GM19438 (cell line): ENCODE results near the gene RAPGEF6.
"Not testable (repeated sequence)": the region's sequence is repeated elsewhere in the genome, so short reads cannot be mapped to it uniquely, and the experiment has no call there.

Experiments used
- ATAC-seq: cut with Tn5 transposase; IDR thresholded peaks from one replicate; pipeline ENCODE4 v1.9.1; 2021; ENCODE audit warnings: low read depth; ENCODE audit not compliant: unreplicated experiment

The RAPGEF6 gene

DNA sequence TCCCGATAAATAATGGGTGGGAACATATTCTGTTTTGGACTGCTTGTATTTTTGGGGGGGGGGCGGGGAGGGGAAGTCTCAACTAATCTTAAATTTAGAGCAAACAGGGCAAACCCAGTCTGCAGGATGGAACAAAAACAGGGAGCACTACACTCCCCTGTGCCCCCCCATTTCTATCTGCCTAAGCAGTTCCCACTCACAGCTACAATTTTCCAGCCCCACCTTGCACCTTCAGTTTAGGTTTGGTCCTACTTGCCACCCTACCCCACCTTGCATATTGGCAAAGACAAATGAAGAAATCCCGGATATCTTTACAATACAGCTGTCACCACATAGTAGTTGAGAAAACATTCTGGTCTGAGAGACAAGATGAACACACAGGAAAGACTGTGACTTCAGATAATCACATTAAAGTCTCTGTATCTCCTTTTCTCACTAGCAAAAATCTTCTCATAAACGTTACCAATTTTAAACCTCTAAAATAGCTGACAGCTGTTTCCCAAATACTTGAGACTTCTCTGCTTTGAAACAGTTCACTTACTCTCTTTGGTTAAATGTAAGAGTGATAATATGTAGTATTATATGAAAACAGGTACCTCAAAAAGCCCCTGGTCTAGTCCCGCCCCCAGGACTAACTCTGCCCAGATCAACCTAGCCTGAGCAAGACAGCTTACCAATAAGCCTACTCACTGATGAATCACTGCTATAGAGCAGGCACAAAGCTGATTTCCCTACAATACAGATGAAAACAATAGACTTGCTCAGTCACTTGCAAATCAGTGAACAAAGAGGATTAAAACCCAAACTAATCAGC, 5.2 kb upstream of the RAPGEF6 start:
- ATAC-seq: no peak

DNA sequence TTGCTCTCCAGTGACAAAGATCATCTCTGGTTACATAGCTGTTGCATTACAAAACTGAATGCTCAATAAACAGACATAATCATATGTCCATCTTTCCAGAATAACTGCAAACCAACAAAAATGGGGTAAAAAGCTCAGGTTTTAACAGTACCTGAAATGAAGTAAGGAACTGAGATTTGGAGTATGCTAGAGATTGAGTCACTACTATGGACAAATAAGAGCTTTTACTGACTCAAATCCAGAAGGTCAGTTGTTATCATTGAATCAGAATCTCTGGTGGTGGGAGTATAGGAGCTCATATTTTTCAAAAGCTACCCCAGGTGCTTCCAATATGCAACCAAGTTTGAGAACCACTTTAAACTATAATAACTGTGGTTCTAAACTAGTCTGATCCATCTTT, 4.1 kb upstream of the RAPGEF6 start:
- ATAC-seq: no peak

DNA sequence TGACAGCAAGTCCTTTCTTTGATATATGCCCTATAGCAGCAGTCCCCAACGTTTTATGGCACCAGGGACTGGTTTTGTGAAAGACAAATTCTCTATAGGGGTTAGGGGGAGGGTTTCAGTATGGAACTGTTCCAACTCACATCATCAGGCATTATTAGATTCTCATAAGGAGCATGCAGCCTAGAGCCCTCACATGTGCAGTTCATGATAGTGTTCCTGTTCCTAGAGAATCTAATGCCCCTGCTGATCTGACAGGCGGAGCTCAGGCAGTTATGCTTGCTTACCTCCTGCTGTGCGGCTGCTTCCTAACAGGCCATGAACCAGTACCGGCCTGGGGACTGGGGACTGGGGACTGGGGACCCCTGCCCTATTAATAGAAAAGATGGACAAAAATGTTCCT, 2.7 kb upstream of the RAPGEF6 start:
- ATAC-seq: no peak

DNA sequence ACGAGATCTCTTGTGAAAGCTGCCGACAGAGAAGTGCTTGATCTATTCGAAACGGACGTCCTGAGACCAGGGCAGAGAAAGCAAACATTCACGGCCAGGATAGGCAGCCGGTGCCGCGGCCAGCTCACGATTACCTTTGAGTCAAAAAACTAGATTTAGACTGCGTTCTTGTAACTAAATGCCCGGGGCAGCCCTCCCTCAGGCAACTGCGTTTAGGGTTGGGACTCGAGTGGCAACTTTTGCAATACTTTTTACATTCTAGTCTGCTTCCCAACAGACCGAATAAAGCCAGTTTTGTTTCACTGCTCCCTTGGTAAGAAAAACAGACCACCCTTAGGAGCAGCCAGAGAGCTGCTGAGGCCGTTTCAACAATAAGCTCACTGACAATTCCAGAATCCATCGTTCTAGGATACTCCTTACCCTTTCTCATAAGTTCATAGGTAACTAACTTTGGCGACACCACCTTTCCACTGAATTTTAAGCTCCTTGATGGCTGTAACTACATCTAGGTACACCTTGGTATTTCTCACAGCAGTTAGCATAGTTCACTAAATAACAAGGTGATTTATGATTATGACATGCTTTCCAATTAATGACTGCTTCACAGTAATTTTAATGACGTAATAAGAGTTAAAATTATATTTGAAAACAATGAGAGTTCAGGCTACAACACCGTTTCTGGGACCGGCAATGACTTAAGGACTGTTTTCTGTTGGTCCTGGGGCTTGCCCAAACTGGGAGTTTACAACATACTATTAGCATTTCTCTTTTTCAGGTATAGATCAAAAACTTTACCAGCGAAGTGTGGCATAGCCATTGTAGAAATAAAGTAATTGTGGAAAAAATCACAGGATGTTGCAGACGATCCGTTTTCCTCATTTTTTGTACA, 899 bp upstream of the RAPGEF6 start:
- ATAC-seq: no peak

DNA sequence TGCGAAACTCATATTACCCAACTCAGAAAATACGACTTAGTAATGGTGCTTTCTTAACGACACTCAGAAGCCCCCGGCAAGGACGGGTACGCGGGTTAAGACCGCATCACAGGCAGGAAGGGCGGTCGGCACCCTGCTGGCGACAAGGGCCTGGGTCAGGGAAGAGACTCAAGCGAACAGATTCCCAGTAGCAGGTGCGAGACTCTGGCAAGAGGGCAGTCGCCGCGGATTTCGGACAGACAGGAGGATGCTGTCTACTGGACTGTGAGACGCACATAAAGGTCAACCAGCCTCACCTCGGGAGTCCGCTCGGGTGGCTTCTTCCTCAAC, 398 bp downstream of the RAPGEF6 start:
- peak; percentile 28 for ATAC-seq

DNA sequence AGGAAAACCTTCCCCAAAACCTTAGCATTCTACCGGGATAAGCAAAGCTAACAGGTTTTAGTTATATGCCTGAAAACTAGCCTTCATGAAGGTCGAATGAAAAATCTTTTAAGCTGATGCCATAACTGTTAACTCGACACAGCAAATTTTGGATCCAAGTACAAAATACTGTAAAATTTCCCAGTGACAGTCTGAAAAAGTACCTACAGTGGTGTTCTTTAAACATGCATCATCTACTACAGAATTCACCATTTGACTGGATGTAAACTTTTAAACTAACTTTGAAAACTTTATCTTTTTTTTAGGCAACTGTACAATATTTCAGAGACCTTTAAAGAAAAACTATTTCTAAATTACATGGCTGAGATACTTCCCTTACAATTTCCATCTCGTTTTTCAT, 791 bp downstream of the RAPGEF6 start:
- no peak for ATAC-seq

DNA sequence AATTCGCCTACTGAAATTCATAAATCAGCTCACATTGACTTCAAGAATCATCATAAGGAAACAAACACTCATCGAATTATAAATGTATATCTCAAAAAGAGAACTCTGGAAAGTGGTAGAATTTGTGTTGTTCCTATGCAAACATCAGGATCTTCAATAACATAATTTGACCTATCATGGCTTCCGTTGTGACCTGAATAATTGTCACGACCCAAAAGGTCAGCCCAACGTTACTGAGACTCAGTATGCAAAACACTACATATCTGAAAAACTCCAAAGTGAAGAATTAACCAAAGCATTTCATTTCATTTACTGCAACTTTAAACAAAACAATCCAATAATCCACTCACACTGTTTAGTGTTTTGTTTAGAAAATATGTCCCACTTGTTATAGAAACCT, 1.2 kb downstream of the RAPGEF6 start:
- no peak for ATAC-seq

DNA sequence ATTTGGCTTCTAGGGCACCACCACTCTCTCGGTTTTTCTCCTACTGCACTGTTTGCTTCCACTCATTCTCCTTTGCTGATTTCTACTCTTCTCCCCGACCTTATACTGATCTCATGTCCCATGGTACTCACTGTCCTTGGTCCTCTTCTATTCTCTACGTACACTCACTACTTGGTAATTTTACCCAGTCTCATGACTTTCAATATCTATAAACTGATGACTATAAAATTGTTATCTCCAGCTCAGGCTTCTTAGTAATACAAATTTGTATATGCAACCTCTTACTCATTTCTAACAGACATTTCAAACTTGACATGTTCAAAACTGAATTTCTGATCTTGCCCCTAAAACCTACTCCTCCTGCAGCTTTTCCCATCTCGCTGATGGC, 4.1 kb downstream of the RAPGEF6 start:
- ATAC-seq: no peak

DNA sequence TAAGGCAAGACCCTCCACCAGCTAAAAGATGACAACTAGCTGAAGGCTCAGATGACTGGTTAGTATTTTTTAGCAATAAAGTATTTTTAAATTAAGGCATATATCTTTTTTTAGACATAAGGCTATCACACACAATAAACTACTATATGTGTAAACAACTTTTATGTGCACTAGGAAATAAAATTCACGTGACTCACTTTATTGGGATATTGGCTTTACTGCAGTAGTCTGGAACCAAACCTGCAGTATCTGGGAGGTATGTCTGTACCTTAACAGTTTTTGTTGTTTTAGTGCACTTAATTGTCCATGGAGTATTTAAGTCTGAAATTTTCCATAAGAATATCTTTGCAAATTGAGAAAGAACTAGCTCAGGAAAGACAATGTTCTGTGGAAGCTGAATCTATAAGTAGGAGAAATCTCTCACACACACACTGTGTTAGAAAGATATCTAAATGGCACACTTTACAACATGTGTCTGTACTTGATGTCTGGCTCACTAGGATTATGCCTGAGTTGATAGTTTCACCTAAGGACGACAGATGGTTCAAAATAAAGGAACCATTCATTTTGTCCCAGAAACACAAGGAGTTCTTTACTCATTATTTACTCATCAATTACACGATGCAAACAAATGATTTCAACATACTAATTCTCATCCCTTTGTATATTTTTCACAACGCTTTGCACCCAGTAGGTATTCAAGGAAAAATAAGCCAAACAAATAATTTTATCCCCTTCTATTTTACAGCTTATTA, 4.6 kb downstream of the RAPGEF6 start:
- ATAC-seq: no peak

DNA sequence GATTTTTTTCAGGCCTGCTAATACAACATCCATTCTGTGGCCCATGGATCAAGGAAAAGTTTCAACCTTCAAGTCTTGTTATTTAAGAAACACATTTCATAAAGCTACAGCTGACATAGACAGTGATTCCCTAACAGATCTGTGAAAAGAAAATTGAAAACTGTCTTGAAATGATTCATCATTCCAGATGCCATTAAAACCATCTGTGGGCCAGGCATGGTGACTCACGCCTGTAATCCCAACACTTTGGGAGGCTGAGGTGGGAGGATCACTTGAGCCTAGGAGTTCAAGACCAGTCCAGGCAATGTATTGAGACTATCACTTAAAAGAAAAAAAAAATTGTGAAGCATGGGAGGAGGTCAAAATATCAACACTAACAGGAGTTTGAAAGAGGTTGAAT, 6.0 kb downstream of the RAPGEF6 start:
- ATAC-seq: no peak

DNA sequence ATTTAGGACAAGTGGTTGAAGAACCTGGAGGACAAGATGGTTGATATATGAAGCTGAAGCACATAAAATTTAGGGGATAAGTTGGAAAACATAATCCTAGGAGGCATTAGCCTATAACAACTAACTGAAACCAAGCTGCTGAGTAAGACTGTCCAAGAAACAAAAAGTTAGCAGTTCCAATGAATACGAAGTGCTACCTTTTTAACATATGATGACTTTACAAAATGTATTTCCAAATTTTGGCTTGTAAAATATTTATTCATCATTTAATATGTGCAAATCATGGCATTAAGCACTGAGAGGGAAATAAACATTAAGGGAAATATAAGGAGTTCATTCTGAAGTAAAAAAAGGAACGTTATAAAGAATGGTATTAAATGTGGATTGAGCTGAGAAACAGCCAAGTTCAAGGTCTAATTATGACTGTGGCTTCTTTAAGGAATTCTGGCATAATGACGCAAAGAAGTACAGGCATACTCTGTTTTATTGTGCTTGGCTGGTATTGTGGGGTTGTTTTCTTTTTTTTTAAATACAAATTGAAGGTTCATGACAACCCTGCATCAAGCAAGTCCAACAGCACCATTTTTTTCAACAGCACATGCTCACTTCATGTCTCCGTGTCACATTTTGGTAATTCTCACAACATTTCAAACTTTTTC, 7.7 kb downstream of the RAPGEF6 start:
- ATAC-seq: no peak

DNA sequence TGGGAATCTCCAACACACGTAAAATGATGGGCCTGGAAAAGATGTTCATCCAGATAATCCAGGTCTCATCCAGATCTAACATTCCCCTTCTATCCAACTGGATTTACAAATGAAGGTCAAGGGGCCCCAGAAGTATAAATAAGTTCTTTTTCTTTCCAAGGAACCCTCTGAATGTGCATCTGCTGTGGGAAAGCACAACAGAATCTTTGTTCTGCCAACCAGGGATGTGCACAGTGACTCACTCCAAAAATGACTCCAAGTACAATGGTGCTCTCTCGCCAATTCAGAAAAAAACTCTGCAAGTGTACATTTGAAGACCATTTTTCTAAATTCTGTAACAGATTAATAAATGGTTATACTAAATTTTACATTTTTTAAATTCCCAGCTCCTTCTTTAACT, 12.4 kb downstream of the RAPGEF6 start:
- no peak for ATAC-seq

DNA sequence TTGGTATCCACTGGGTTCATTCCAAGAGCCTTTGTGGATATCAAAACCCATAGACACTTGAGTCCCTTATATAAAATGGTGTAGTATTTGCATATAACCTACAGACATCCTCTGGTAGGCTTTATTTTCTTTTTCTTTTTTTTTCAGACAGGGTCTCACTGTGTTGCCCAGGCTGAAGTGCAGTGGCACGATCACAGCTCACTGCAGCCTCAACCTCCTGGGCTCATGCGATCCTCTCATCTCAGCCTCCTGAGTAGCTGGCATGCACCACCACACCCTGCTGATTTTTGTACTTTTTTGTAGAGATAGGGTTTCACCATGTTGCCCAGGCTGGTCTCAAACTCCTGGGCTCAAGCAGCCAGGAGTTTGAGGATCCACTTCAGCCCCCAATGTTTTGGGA, 13.9 kb downstream of the RAPGEF6 start:
- not testable (repeated sequence) for ATAC-seq

DNA sequence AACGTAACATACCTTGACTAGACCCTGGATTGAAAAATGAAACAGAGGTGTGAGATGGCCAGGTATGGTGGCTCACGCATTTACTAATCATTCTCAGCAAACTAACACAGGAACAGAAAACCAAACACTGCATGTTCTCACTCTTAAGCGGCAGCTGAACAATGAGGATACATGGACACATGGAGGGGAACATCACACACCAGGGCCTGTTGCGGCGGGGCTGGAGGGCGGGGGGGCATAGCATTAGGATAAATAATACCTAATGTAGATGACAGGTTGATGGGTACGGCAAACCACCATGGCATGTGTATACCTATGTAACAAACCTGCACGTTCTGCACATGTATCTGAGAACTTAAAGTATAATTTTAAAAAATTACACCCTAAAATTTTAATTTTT, 15.9 kb downstream of the RAPGEF6 start:
- no peak for ATAC-seq

DNA sequence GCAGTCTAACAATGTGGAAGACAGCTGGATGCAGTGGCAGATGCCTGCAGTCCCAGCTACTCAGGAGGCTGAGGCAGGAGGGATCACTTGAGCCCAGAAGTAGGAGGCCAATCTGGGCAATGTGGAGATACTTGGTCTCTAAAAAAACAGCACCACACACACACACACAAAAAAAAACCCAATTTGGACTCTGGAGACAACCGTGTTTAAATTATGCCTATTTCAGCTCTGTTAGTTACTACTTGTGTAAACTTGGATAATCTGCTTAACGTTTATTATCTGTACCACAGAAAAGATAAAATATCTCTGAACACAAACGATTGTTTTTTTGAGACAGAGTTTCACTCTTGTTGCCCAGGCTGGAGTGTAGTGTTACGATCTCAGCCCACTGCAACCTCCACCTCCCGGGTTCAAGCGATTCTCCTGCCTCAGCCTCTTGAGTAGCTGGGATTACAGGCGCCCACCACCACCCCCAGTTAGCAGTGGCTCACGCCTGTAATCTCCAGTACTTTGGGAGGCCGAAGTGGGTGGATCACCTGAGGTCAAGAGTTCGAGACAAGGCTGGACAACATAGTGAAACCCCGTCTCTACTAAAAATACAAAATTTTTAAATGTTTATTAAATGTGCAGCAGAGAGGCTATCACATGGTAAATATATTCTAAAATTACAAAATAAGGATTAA, 17.7 kb downstream of the RAPGEF6 start:
- no peak for ATAC-seq

DNA sequence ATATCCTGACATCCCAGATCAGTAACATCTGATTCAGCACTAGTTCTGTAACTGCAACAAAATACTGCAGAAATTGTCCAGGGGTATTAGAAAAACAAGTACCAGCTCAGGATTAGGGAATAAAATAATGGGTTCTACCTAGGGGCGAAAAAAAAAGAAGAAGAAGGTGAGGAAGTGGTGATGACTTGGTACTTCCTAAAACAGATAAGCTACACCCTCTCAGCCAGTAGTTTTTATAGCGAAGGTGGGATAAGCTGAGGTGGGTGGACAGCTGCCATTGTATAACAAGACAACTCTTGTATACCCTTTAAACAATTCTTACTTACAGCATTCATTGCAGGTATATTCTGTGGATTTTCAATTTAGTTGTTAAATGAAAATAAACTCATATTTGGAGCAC, 19.1 kb downstream of the RAPGEF6 start:
- no peak for ATAC-seq

DNA sequence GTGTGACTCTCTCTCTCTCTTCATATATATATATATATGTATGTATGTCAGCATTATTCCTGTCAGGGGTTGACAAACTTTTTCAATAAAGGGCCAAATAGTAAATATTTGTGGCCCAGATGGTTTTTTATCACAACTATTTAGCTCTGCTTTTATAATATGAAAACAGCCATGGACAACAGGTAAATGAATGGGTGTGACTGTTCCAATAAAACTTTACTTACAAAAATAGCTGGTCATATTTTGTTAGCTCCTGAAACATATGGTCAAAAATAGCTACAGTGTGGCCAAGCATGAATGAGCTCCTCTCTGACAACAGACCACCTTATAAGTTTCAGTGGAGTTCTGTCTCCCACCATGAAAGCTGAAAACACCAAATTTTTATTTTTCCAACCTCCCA, 21.6 kb downstream of the RAPGEF6 start:
- no peak for ATAC-seq

DNA sequence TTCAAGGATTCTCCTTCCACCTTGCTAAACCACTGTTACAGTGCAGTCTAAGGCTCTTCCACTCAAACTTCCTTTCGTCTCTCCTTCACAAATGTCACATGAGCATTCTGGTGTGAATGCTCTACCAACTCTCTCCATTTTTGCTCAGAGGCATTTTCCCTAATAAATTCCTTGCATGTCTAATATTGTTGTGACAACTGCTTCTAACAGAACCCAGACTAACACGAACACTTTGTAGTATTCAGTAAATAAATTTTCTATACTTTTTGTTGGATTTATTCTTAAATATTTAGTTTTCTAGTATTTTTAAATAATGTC, 24.0 kb downstream of the RAPGEF6 start:
- ATAC-seq: no peak

DNA sequence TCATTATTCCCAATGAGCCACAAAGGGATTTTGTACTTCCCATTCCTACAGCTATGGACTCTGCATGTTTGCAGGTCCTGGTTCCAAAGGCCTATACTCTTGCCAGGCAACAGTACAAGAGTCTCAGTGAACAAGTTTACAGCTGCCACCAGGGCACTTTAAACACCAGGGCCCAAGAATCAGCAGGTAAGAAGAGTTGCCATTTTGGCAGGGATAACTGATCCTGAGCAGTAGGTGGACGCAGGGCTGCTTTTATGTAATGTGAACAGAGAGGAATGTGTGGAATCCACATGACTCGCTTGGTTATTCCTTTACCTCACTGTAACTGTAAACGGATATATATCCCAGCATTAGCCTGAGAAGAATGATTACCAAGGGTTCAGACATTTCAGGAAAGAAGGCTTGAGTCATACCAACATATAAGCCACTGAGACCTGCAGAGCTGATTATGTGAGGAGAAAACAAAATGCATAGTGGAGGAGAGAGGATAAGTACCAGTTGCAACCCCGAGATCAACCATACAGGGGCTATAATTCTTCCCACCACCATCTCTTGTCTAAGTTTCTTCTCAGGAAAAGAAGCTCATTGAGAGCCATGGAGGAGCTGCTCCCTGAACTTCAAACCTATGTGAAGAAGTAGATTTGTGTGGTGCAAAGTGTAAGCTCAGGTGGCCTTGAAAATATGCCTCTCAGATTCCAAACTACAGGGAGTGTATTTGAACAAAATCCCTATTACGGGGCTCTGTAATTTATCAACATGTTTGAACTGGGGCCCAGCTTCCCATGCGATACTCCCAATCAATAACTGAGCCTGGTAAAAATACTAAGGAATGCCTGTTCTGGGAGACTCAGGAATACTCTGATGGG, 24.6 kb downstream of the RAPGEF6 start:
- ATAC-seq: no peak
